Mucosa of descending colon (tissue), 3 donors: ENCODE data around the gene POFUT1. TPM values are rescaled to one million over a fixed set of nuclear protein-coding genes. Genes with fewer than 3 reads are reported as not detected.

Experiments
- ATAC-seq: fragments of 200-7000 bp; cut with Tn5 transposase; one replicate; pipeline ENCODE4 v1.9.1; 2020; ENCODE audit warnings: mild to moderate bottlenecking, moderate library complexity
- DNase-seq, 3 donors: peaks; one replicate each; pipeline ENCODE4 v3.0.0-alpha.2; 2020
- H3K36me3 ChIP-seq: fragments of 200-600 bp; one replicate; pipeline ENCODE4 v1.8.0; 2021; ENCODE audit warnings: low read depth, mild to moderate bottlenecking
- H3K4me1 ChIP-seq: fragments of 200-600 bp; one replicate; pipeline ENCODE4 v1.8.0; 2021; ENCODE audit warnings: low read depth, mild to moderate bottlenecking
- H3K4me3 ChIP-seq: fragments of 200-600 bp; one replicate; pipeline ENCODE4 v1.8.0; 2021; ENCODE audit warnings: mild to moderate bottlenecking
- H3K9me3 ChIP-seq: fragments of 200-600 bp; one replicate; pipeline ENCODE4 v1.8.0; 2021; ENCODE audit warnings: mild to moderate bottlenecking
- CTCF ChIP-seq: fragments of 200-600 bp; IDR thresholded peaks from one replicate; pipeline ENCODE4 v1.8.0; 2022; ENCODE audit warnings: antibody characterized with exemption, mild to moderate bottlenecking
- intact Hi-C, 2 donors: fragments of 100-400 bp; cut with DNase I in 1 of 2; cut with micrococcal nuclease in 1 of 2; formaldehyde crosslinking; loops; one replicate each; pipeline versions ENCODE4 v1.11.0 to v1.11.1; 2022; cut with DNase I, micrococcal nuclease
- total RNA-seq, 3 donors: library from RNA; stranded (reverse); fragmentation: NEBNext Ultra II Directional in 2 of 3; extraction: Animal tissue kit (Norgen Biotek cat#: 25700) in 2 of 3; gene quantifications; one replicate each; pipeline versions ENCODE4 v1.2.1 to v1.2.4, GENCODE V29; 2021 to 2023
- donor health status: DM: no; HTN: no; CAD: no; lungs with moderate emphysema.
- donor health status: DM: no; HTN: no; CAD: no.
- donor health status: DM: no; HTN: yes; CAD: no.

Gene POFUT1
- total RNA-seq, 3 donors from 2014 or later, result 35.5 to 48.5 (median 44.8) TPM

- intact Hi-C loops, result no loop called here
- Histone ChIP-seq H3K36me3 (peaks cover 4% of the 10 kb centered on the region), H3K4me1 (peaks cover 21% of the 10 kb centered on the region)
Observed at GRCh38 chr20:32215729-32216128, 8.0 kb downstream of the POFUT1 start.

GRCh38 chr20:32216179-32217142 lies 8.8 kb downstream of the POFUT1 start:
- ATAC-seq (peak; percentile 95), DNase-seq (peak in 2 of 3 donors; percentile 64 to 82)
- intact Hi-C loops, result no loop called here

More at GRCh38 chr20:32215729-32216128, 8.0 kb downstream of the POFUT1 start:
- no peak for TF ChIP-seq CTCF
- DNase-seq, result no peak
- no peaks in the 10 kb centered on the region for H3K9me3 ChIP-seq
- no peak overlapping the region for H3K4me3 ChIP-seq
- ATAC-seq, result no peak

DNA sequence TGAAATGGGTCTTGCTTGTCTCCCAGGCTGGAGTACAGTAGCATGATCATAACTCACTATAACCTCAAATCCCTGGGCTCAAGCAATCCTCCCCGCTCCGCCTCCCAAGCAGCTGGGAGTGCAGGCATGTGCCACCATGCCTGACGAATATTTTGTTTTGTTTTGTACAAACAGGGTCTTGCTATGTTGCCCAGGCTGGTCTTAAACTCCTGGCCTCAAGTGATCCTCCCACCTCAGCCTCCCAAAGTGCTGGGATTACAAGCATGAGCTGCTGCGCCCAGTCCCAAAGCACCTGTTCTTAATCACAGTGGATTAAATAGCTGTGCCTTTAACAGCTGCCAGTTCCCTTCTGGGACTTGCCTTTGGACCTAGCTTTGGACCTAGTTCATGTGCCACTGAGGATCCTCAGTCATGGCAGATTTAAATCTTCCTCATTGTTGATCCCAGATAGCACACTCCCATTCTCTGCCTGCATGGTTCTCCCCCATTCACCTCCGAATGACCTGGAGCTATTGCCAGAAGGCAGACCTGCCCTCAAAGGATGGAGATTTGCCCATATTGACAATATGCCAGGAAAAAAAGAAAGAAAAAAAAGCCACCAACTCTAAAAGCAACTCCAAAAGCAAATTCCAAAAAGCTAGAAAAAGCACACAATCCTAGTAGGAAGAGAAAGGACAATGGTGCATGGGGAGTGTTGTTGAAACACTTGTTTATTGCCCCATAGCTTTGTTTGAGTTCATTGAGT lies 10.6 kb downstream of the POFUT1 start:
- ATAC-seq (peak; percentile 2), DNase-seq (no peak)
- no peak for TF ChIP-seq CTCF
- Histone ChIP-seq H3K4me1 (peaks cover 21% of the 10 kb centered on the region), H3K4me3 (no peak overlapping the region), H3K36me3 (no peaks in the 10 kb centered on the region), H3K9me3 (no peaks in the 10 kb centered on the region)
- intact Hi-C loops, result no loop called here

More at GRCh38 chr20:32216179-32217142, 8.8 kb downstream of the POFUT1 start:
- TF ChIP-seq CTCF, result no peak
- Histone ChIP-seq H3K9me3 (no peaks in the 10 kb centered on the region), H3K4me3 (no peak overlapping the region), H3K4me1 (peaks cover 21% of the 10 kb centered on the region), H3K36me3 (peaks cover 4% of the 10 kb centered on the region)

GRCh38 chr20:32224463-32224862 lies 16.8 kb downstream of the POFUT1 start:
- ATAC-seq, result peak; percentile 65
- peak in 2 of 3 donors; percentile 59 to 76 for DNase-seq
- Histone ChIP-seq H3K4me1 (peaks cover 50% of the 10 kb centered on the region), H3K4me3 (no peak overlapping the region), H3K36me3 (no peaks in the 10 kb centered on the region), H3K9me3 (no peaks in the 10 kb centered on the region)
- intact Hi-C loops, result no loop called here
- no peak for TF ChIP-seq CTCF

GRCh38 chr20:32226391-32226790 lies 18.7 kb downstream of the POFUT1 start:
- Histone ChIP-seq H3K36me3 (no peaks in the 10 kb centered on the region), H3K4me1 (peaks cover 51% of the 10 kb centered on the region), H3K9me3 (no peaks in the 10 kb centered on the region), H3K4me3 (no peak overlapping the region)
- peak; percentile 4 for ATAC-seq
- TF ChIP-seq CTCF, result no peak
- intact Hi-C loops, result no loop called here
- no peak for DNase-seq
